Endothelial cell of umbilical vein (primary cell): ENCODE data around the gene RSPH6A. TPM values are rescaled to one million over a fixed set of nuclear protein-coding genes. Genes with fewer than 3 reads are reported as not detected.

ENCODE experiments used
- BruUV-seq: library from RNA; stranded (reverse); fragments of 400-500 nt; replicated peaks from 2 replicates; lab custom pipeline; 2021; lab: Mats Ljungman, UMichigan
- CTCF ChIA-PET: fragments of 300-600, 350-600 bp; sonication (Branson Sonifier 250); formaldehyde crosslinking; loops from one replicate; lab custom pipeline; 2021; ENCODE audit warnings: antibody characterized with exemption, inconsistent platforms; lab: Charles Lee
- POLR2A ChIA-PET: fragments of 300-600, 350-600 bp; sonication (Branson Sonifier 250); formaldehyde crosslinking; loops from one replicate; lab custom pipeline; 2021; ENCODE audit warnings: antibody characterized with exemption, inconsistent platforms; lab: Charles Lee
- DNase-seq: peaks from one replicate; pipeline ENCODE4 v3.0.0-alpha.2; 2011; ENCODE audit warnings: low read depth, low spot score
- FAIRE-seq: peaks from 2 replicates; lab custom pipeline; 2011; peaks lifted over from hg19 to GRCh38; lab: Jason Lieb, UNC
- H2AFZ ChIP-seq: 2 replicates; pipeline ENCODE4 v1.6.0; 2012; ENCODE audit warnings: low read depth, low read length, control low read depth, inconsistent platforms
- H3K27ac ChIP-seq: 2 replicates; pipeline ENCODE4 v1.5.1; 2011; ENCODE audit warnings: low read depth, mild to moderate bottlenecking, control low read depth, low read length, moderate library complexity; ENCODE audit not compliant: insufficient read depth
- H3K27me3 ChIP-seq, 2 experiments: 2 replicates each; pipeline versions ENCODE4 v1.6.0 to v1.6.1; 2011; ENCODE audit warnings: low read length in 2 of 2, mixed read lengths in 1 of 2; ENCODE audit not compliant: control insufficient read depth in 2 of 2, insufficient read depth in 2 of 2
- H3K36me3 ChIP-seq, 2 experiments: 2 replicates in 1 of 2; 3 replicates in 1 of 2; pipeline ENCODE4 v1.5.1; 2011; ENCODE audit warnings: low read length in 2 of 2, mild to moderate bottlenecking in 1 of 2, moderate library complexity in 1 of 2; ENCODE audit not compliant: control insufficient read depth in 2 of 2, insufficient read depth in 2 of 2; ENCODE audit errors: extremely low read depth in 1 of 2
- H3K4me1 ChIP-seq: 3 replicates; pipeline ENCODE4 v1.5.1; 2011; ENCODE audit warnings: mild to moderate bottlenecking, low read length; ENCODE audit not compliant: control insufficient read depth, insufficient read depth; ENCODE audit errors: extremely low read depth
- H3K4me2 ChIP-seq: 2 replicates; pipeline ENCODE4 v1.6.1; 2011; ENCODE audit warnings: low read length, control low read depth, mixed read lengths; ENCODE audit not compliant: insufficient read depth
- H3K4me3 ChIP-seq, 3 experiments: fragments of 200-600 bp in 1 of 3; sonication (generic), shearing (Covaris generic) in 1 of 3; replicated peaks in 1 of 3; 2 replicates each; pipeline ENCODE4 v1.5.1; 2011 to 2016; ENCODE audit warnings: control low read depth in 3 of 3, low read length in 3 of 3, mild to moderate bottlenecking in 2 of 3, inconsistent platforms in 1 of 3, low read depth in 1 of 3, moderate library complexity in 1 of 3; ENCODE audit not compliant: insufficient read depth in 1 of 3
- H3K79me2 ChIP-seq: 2 replicates; pipeline ENCODE4 v1.6.0; 2012; ENCODE audit warnings: low read length, inconsistent platforms; ENCODE audit not compliant: control insufficient read depth, insufficient read depth
- H3K9ac ChIP-seq: replicated peaks from 2 replicates; pipeline ENCODE3; 2011; ENCODE audit warnings: low read length, control low read depth; ENCODE audit not compliant: insufficient read depth; ENCODE audit errors: extremely low read depth
- H3K9me1 ChIP-seq: replicated peaks from 3 replicates; pipeline ENCODE4 v1.6.0; 2011; ENCODE audit warnings: mild to moderate bottlenecking, low read length; ENCODE audit not compliant: control insufficient read depth, insufficient read depth; ENCODE audit errors: extremely low read depth
- H3K9me3 ChIP-seq: replicated peaks from 2 replicates; pipeline ENCODE4 v1.5.1; 2012; ENCODE audit warnings: low read length, inconsistent platforms; ENCODE audit not compliant: control insufficient read depth, insufficient read depth
- H4K20me1 ChIP-seq: replicated peaks from 2 replicates; pipeline ENCODE3; 2011; ENCODE audit warnings: mild to moderate bottlenecking, low read length; ENCODE audit not compliant: control insufficient read depth, insufficient read depth; ENCODE audit errors: extremely low read depth
- EZH2 ChIP-seq: IDR thresholded peaks from 2 replicates; pipeline ENCODE4 v1.6.1; 2012; ENCODE audit warnings: borderline replicate concordance, low read depth, mild to moderate bottlenecking, moderate library complexity, low read length, inconsistent platforms; ENCODE audit not compliant: severe bottlenecking
- FOS ChIP-seq: IDR thresholded peaks from 2 replicates; pipeline ENCODE4 v1.6.1; 2011; ENCODE audit warnings: mild to moderate bottlenecking, low read length, moderate library complexity, borderline replicate concordance; ENCODE audit not compliant: insufficient read depth
- GATA2 ChIP-seq: IDR thresholded peaks from 2 replicates; pipeline ENCODE4 v1.7.0; 2011; ENCODE audit warnings: low read depth, mild to moderate bottlenecking, moderate library complexity, mixed read lengths, low read length; ENCODE audit not compliant: insufficient read length, insufficient read depth
- JUN ChIP-seq: IDR thresholded peaks from 2 replicates; pipeline ENCODE4 v1.6.1; 2011; ENCODE audit warnings: borderline replicate concordance, low read depth; ENCODE audit not compliant: insufficient read length, insufficient read depth
- MYC ChIP-seq: IDR thresholded peaks from one replicate; pipeline ENCODE4 v1.6.1; 2011; ENCODE audit warnings: mild to moderate bottlenecking, low read depth, low read length
- POLR2A ChIP-seq: IDR thresholded peaks from 2 replicates; pipeline ENCODE4 v1.6.1; 2012; ENCODE audit warnings: low read depth, mild to moderate bottlenecking, control low read depth, low read length
- POLR2AphosphoS5 ChIP-seq: IDR thresholded peaks from 2 replicates; pipeline ENCODE4 v1.6.1; 2012; ENCODE audit warnings: low read depth, mild to moderate bottlenecking, control low read depth, low read length, moderate library complexity; ENCODE audit not compliant: insufficient read depth
- dilution Hi-C: fragments of 300-500 bp; cut with MboI; formaldehyde crosslinking; loops from one replicate; pipeline ENCODE4 v1.15.0; 2019; ENCODE audit warnings: low sequenced_read_pairs; ENCODE audit not compliant: extremely low pct_ligation_motif_present
- intact Hi-C: fragments of 100-400 bp; cut with micrococcal nuclease; formaldehyde crosslinking; loops from one replicate; pipeline ENCODE4 v1.10.0; 2022
- polyA plus RNA-seq, 4 experiments: library from polyadenylated mRNA; depleted of rRNA in 3 of 4; stranded (reverse) in 3 of 4; unstranded in 1 of 4; fragments of >200 nt; gene quantifications; 2 replicates each; pipeline versions ENCODE4 v1.2.1 to v1.2.3, GENCODE V29; 2011 to 2012; ENCODE audit warnings: missing spikeins in 1 of 4
- total RNA-seq: library from RNA; stranded (reverse); gene quantifications from 2 replicates; pipeline ENCODE4 v1.2.3, GENCODE V29; 2021
- TF ChIP-seq, protein P1 (sequence below): IDR thresholded peaks from 2 replicates; pipeline ENCODE4 v1.6.1; 2011; ENCODE audit not compliant: insufficient read depth, insufficient read length
- TF ChIP-seq, protein P2 (sequence below), 2 donors: IDR thresholded peaks; 1 replicate in 1 of 2; 2 replicates in 1 of 2; pipeline ENCODE4 v1.5.1; 2011; ENCODE audit warnings: low read length in 2 of 2, mild to moderate bottlenecking in 2 of 2, moderate library complexity in 2 of 2, control low read depth in 1 of 2, inconsistent platforms in 1 of 2, low read depth in 1 of 2; ENCODE audit not compliant: insufficient read depth in 1 of 2; ENCODE audit errors: extremely low read depth in 1 of 2

Gene RSPH6A
- total and polyA plus RNA-seq, 2 donors (not counting 3 experiments of a cell fraction or from before 2014, with no cell fraction given) = 0.03 to 0.62 TPM

DNA sequence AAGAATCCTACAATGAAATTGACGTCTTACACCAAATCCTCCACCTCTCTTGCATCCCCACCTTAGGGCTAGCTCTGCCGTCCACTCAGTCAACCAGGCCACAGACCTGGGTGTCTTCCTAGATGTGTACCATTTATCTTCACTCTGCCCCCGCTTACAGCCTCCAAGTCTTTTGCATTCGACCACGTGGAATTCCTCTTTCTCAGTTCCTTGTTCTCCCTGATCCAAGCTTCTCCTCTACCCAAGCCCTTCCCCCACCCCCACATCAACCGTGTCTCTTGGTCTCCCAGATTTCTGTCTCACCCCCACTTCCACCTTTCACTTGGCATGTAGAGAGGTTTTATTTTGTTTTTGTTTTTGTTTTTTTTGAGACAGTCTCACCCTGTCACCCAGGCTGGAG lies 21.2 kb downstream of the RSPH6A start:
- no peak overlapping the region for H3K27ac ChIP-seq
- H3K27me3 ChIP-seq = no peaks in the 10 kb centered on the region
- FAIRE-seq = no peak
- no peaks in the 10 kb centered on the region for H3K9me3 ChIP-seq
- ChIA-PET POLR2A (no interaction called here), CTCF (interaction anchor here (1.3 to 4.4 kb wide), 2 partner anchors 12 to 24 kb away, joined by 3 to 17 read pairs; partner anchors contain the start of gene SIX5)
- H3K36me3 ChIP-seq = peaks cover 4 to 7% of the 10 kb centered on the region in 2 experiments
- peaks cover 16% of the 10 kb centered on the region for H3K4me1 ChIP-seq
- no TSS peak for BruUV-seq
- H4K20me1 ChIP-seq = no peaks in the 10 kb centered on the region
- TF ChIP-seq GATA2 (no peak), JUN (no peak), POLR2AphosphoS5 (no peak), EZH2 (no peak), POLR2A (no peak), FOS (no peak), MYC (no peak)
- TF ChIP-seq, protein P1, sequence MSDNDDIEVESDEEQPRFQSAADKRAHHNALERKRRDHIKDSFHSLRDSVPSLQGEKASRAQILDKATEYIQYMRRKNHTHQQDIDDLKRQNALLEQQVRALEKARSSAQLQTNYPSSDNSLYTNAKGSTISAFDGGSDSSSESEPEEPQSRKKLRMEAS = no peak
- TF ChIP-seq, protein P2, sequence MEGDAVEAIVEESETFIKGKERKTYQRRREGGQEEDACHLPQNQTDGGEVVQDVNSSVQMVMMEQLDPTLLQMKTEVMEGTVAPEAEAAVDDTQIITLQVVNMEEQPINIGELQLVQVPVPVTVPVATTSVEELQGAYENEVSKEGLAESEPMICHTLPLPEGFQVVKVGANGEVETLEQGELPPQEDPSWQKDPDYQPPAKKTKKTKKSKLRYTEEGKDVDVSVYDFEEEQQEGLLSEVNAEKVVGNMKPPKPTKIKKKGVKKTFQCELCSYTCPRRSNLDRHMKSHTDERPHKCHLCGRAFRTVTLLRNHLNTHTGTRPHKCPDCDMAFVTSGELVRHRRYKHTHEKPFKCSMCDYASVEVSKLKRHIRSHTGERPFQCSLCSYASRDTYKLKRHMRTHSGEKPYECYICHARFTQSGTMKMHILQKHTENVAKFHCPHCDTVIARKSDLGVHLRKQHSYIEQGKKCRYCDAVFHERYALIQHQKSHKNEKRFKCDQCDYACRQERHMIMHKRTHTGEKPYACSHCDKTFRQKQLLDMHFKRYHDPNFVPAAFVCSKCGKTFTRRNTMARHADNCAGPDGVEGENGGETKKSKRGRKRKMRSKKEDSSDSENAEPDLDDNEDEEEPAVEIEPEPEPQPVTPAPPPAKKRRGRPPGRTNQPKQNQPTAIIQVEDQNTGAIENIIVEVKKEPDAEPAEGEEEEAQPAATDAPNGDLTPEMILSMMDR (IDR thresholded peaks at IDR 0.05; ENCODE audit: extremely low read depth in 1 of 2, insufficient read depth in 1 of 2, low read depth in 1 of 2, low read length in 2 of 2) = no peak
- no peak overlapping the region for H3K9ac ChIP-seq
- intact Hi-C loops (loop anchor here (1.0 kb wide), 1 partner anchor 102 kb away; the partner anchor contains the start of gene QPCTL), dilution Hi-C loops (no loop called here)
- no peak overlapping the region for H2AFZ ChIP-seq
- no peak overlapping the region for H3K4me2 ChIP-seq
- H3K79me2 ChIP-seq = peaks cover 18% of the 10 kb centered on the region
- H3K9me1 ChIP-seq = no peaks in the 10 kb centered on the region
- H3K4me3 ChIP-seq = no peak overlapping the region
- DNase-seq = no peak
